HepG2 (cell line): Measurements from ENCODE around the gene C1QTNF5. TPM values are rescaled to one million over a fixed set of nuclear protein-coding genes. Genes with fewer than 3 reads are reported as not detected.
A peak's percentile ranks its signal among the peaks of the same experiment; 100 is the strongest.

ENCODE experiments used
- AHR ChIP-seq: IDR thresholded peaks from 2 replicates; pipeline ENCODE4 v1.6.1; 2018; ENCODE audit warnings: missing genetic modification reagents, missing compliant biosample characterization
- ARNTL ChIP-seq: sonication (generic); formaldehyde crosslinking; IDR thresholded peaks from 2 replicates; pipeline ENCODE4 v1.4.0; 2020; ENCODE audit warnings: mild to moderate bottlenecking, missing genetic modification reagents
- ATF7-NPFF ChIP-seq: sonication (generic); formaldehyde crosslinking; IDR thresholded peaks from 2 replicates; pipeline ENCODE4 v1.8.1; 2023; ENCODE audit warnings: mild to moderate bottlenecking, low read depth, missing genetic modification reagents, moderate library complexity
- CBX1 ChIP-seq: IDR thresholded peaks from one replicate; pipeline ENCODE4 v1.6.1; 2016; ENCODE audit warnings: antibody characterized with exemption, low read depth
- HNRNPL ChIP-seq: fragments of 200-400 bp; formaldehyde crosslinking; IDR thresholded peaks from 2 replicates; pipeline ENCODE4 v1.6.1; 2017; ENCODE audit warnings: mild to moderate bottlenecking, low read depth, low read length
- HOXA5 ChIP-seq: sonication (generic); formaldehyde crosslinking; IDR thresholded peaks from 2 replicates; pipeline ENCODE4 v1.4.0; 2020; ENCODE audit warnings: missing genetic modification reagents
- KLF12 ChIP-seq: sonication (generic); formaldehyde crosslinking; IDR thresholded peaks from 2 replicates; pipeline ENCODE4 v1.4.0; 2020; ENCODE audit warnings: missing genetic modification reagents, borderline replicate concordance
- MXD4 ChIP-seq: IDR thresholded peaks from 2 replicates; pipeline ENCODE4 v1.6.1; 2016; ENCODE audit warnings: mild to moderate bottlenecking, missing biosample characterization, missing genetic modification reagents
- MYC ChIP-seq: sonication (generic); formaldehyde crosslinking; IDR thresholded peaks from 2 replicates; pipeline ENCODE4 v1.9.0; 2021; ENCODE audit warnings: missing genetic modification reagents, borderline replicate concordance
- NFYB ChIP-seq: sonication (generic); formaldehyde crosslinking; IDR thresholded peaks from 2 replicates; pipeline ENCODE4 v1.4.0; 2020; ENCODE audit warnings: missing genetic modification reagents
- PHF8 ChIP-seq: sonication (generic); formaldehyde crosslinking; IDR thresholded peaks from 2 replicates; pipeline ENCODE4 v1.5.0; 2020; ENCODE audit warnings: missing genetic modification reagents
- RARG ChIP-seq: sonication (generic); formaldehyde crosslinking; IDR thresholded peaks from 2 replicates; pipeline ENCODE4 v1.4.0; 2020; ENCODE audit warnings: low read depth, mild to moderate bottlenecking, missing genetic modification reagents
- REXO4 ChIP-seq: sonication (generic); formaldehyde crosslinking; IDR thresholded peaks from 2 replicates; pipeline ENCODE4 v1.8.0; 2022; ENCODE audit warnings: missing genetic modification reagents, mild to moderate bottlenecking, borderline replicate concordance
- SIX4 ChIP-seq: sonication (generic); formaldehyde crosslinking; IDR thresholded peaks from 2 replicates; pipeline ENCODE4 v1.4.0; 2020; ENCODE audit warnings: missing genetic modification reagents
- SP1 ChIP-seq, 2 experiments: fragments of 450-650 bp in 1 of 2; sonication (generic) in 1 of 2; formaldehyde crosslinking in 1 of 2; IDR thresholded peaks; 2 replicates each; pipeline versions ENCODE4 v1.4.0 to v1.6.1; 2016 to 2020; ENCODE audit warnings: missing genetic modification reagents in 1 of 2
- ZNF180 ChIP-seq: sonication (generic); formaldehyde crosslinking; IDR thresholded peaks from 2 replicates; pipeline ENCODE4 v1.4.0; 2020; ENCODE audit warnings: low read depth, missing genetic modification reagents, borderline replicate concordance
- ZNF446 ChIP-seq: sonication (generic); formaldehyde crosslinking; IDR thresholded peaks from 2 replicates; pipeline ENCODE4 v1.5.0; 2020; ENCODE audit warnings: mild to moderate bottlenecking, missing genetic modification reagents
- ZNF451 ChIP-seq: sonication (generic); formaldehyde crosslinking; IDR thresholded peaks from 2 replicates; pipeline ENCODE4 v1.5.0; 2020; ENCODE audit warnings: mild to moderate bottlenecking, missing genetic modification reagents
- ZNF484 ChIP-seq: sonication (generic); formaldehyde crosslinking; IDR thresholded peaks from 2 replicates; pipeline ENCODE4 v1.5.1; 2020; ENCODE audit warnings: mild to moderate bottlenecking, low read depth, missing genetic modification reagents, borderline replicate concordance
- polyA plus RNA-seq, 8 experiments: library from polyadenylated mRNA; depleted of rRNA in 3 of 8; stranded (reverse) in 7 of 8; unstranded in 1 of 8; fragments of >200 nt; fragmentation: Illumina TruSeq in 4 of 8; extraction: Trizol in 4 of 8; gene quantifications; 2 replicates each; pipeline versions ENCODE4 v1.2.1 to v1.2.3, GENCODE V29; 2011 to 2016; ENCODE audit warnings: low read depth in 4 of 8, missing spikeins in 1 of 8, mixed read lengths in 1 of 8; ENCODE audit not compliant: insufficient read depth in 1 of 8
- total RNA-seq, 5 experiments: library from RNA; depleted of rRNA; stranded (reverse); fragments of >200 nt; fragmentation: Illumina TruSeq; extraction: Trizol; gene quantifications; 2 replicates each; pipeline ENCODE4 v1.2.3, GENCODE V29; 2016; ENCODE audit warnings: low read depth in 1 of 5
- TF ChIP-seq, protein P1 (sequence below): sonication (generic); formaldehyde crosslinking; IDR thresholded peaks from 2 replicates; pipeline ENCODE4 v1.9.0; 2021; ENCODE audit warnings: missing genetic modification reagents, borderline replicate concordance
- TF ChIP-seq, protein P2 (sequence below): sonication (generic); formaldehyde crosslinking; IDR thresholded peaks from 2 replicates; pipeline ENCODE4 v1.4.0; 2020; ENCODE audit warnings: mild to moderate bottlenecking, missing genetic modification reagents
- TF ChIP-seq, protein P3 (sequence below): sonication (generic); formaldehyde crosslinking; IDR thresholded peaks from 2 replicates; pipeline ENCODE4 v1.4.0; 2020; ENCODE audit warnings: mild to moderate bottlenecking, missing genetic modification reagents
- TF ChIP-seq, protein P4 (sequence below): sonication (generic); formaldehyde crosslinking; IDR thresholded peaks from 2 replicates; pipeline ENCODE4 v1.5.1; 2020; ENCODE audit warnings: mild to moderate bottlenecking, moderate library complexity, missing genetic modification reagents
- TF ChIP-seq, protein P5 (sequence below): sonication (generic); formaldehyde crosslinking; IDR thresholded peaks from 2 replicates; pipeline ENCODE4 v1.5.0; 2020; ENCODE audit warnings: missing genetic modification reagents

The C1QTNF5 gene
- total and polyA plus RNA-seq, 2 of the 13 experiments (the other 11 are each of a cell fraction or from before 2014, with no cell fraction given): 0.86 to 1.2 TPM

DNA sequence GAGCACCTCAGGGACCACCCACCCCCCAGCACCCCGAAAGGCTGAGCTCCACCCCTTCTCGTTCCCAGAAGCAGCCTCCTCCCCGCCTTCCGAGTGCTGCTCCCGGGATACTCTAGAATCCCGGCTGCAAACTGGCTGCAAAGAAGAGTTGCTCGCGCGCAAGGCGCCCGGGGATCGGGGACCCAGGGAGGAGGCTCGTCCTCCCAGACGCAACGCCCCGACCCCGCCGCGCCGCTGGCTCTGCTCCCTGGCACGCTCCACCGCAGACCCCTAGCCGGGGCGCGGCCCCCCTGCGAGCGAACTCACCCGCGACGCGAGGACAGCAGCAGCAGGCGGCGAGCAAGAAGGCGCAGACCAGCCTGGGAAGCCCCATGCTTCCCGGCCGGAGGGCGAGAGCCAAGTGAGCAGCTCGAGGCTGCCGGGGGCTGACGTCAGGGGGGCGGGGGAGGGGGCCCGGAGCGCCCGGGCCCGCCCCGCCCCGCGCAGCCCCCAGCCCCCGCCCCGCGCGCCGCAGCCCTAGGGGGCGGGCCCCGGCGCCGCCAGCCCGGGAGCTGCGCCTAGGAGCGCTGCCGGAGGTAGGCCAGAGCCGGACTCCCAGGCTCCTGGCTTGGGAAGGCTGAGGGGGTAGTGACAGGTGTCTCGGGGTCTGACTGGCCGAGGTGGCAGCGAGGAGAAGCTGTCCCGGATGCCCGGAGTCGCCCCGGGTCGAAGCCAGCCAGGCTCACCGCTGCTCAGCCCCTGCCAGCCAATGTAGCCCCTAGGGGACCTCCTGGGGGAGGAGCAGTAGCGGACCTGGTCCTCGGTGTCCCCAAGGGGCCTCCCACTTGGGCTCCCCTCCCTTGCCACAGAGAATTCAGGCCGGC lies 23.7 kb downstream of the C1QTNF5 start, which contains the start of gene MCAM (continued):
- TF ChIP-seq, protein P1, sequence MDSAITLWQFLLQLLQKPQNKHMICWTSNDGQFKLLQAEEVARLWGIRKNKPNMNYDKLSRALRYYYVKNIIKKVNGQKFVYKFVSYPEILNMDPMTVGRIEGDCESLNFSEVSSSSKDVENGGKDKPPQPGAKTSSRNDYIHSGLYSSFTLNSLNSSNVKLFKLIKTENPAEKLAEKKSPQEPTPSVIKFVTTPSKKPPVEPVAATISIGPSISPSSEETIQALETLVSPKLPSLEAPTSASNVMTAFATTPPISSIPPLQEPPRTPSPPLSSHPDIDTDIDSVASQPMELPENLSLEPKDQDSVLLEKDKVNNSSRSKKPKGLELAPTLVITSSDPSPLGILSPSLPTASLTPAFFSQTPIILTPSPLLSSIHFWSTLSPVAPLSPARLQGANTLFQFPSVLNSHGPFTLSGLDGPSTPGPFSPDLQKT (CRISPR knock-in tag): no peak
- 0 out of 2 replicates have a peak, but pooled peaks have one; percentile 20 for TF ChIP-seq MXD4 (CRISPR knock-in tag)
- TF ChIP-seq MYC: peak; percentile 32; the same call in 1 of the 2 replicates
- TF ChIP-seq AHR: 0 out of 2 replicates have a peak, but pooled peaks have one; percentile 26
- no peak for TF ChIP-seq CBX1
- no peak for TF ChIP-seq ARNTL
- no peak for TF ChIP-seq SIX4 (CRISPR knock-in tag)
- TF ChIP-seq, protein P2, sequence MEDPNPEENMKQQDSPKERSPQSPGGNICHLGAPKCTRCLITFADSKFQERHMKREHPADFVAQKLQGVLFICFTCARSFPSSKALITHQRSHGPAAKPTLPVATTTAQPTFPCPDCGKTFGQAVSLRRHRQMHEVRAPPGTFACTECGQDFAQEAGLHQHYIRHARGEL (CRISPR knock-in tag): 0 out of 2 replicates have a peak, but pooled peaks have one; percentile 41
- TF ChIP-seq ZNF484 (CRISPR knock-in tag): no peak
- TF ChIP-seq, protein P3, sequence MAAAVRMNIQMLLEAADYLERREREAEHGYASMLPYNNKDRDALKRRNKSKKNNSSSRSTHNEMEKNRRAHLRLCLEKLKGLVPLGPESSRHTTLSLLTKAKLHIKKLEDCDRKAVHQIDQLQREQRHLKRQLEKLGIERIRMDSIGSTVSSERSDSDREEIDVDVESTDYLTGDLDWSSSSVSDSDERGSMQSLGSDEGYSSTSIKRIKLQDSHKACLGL: 0 out of 2 replicates have a peak, but pooled peaks have one; percentile 46
- TF ChIP-seq KLF12: 0 out of 2 replicates have a peak, but pooled peaks have one; percentile 28
- TF ChIP-seq ZNF180 (CRISPR knock-in tag): no peak
- TF ChIP-seq REXO4 (CRISPR knock-in tag): no peak
- TF ChIP-seq ZNF446 (CRISPR knock-in tag): no peak
- no peak for TF ChIP-seq RARG (CRISPR knock-in tag)
- TF ChIP-seq, protein P4, sequence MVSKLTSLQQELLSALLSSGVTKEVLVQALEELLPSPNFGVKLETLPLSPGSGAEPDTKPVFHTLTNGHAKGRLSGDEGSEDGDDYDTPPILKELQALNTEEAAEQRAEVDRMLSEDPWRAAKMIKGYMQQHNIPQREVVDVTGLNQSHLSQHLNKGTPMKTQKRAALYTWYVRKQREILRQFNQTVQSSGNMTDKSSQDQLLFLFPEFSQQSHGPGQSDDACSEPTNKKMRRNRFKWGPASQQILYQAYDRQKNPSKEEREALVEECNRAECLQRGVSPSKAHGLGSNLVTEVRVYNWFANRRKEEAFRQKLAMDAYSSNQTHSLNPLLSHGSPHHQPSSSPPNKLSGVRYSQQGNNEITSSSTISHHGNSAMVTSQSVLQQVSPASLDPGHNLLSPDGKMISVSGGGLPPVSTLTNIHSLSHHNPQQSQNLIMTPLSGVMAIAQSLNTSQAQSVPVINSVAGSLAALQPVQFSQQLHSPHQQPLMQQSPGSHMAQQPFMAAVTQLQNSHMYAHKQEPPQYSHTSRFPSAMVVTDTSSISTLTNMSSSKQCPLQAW (CRISPR knock-in tag): no peak
- TF ChIP-seq ZNF451: 0 out of 2 replicates have a peak, but pooled peaks have one; percentile 10
- TF ChIP-seq NFYB (CRISPR knock-in tag): 0 out of 2 replicates have a peak, but pooled peaks have one; percentile 4
- TF ChIP-seq SP1 (IDR thresholded peaks at IDR 0.05): no peak
- no peak for TF ChIP-seq SP1 (CRISPR knock-in tag; IDR thresholded peaks at IDR 0.05)
- peak; percentile 57 for TF ChIP-seq PHF8 (CRISPR knock-in tag)
- peak; percentile 47; the same call in 1 of the 2 replicates for TF ChIP-seq HOXA5 (CRISPR knock-in tag)
- TF ChIP-seq, protein P5, sequence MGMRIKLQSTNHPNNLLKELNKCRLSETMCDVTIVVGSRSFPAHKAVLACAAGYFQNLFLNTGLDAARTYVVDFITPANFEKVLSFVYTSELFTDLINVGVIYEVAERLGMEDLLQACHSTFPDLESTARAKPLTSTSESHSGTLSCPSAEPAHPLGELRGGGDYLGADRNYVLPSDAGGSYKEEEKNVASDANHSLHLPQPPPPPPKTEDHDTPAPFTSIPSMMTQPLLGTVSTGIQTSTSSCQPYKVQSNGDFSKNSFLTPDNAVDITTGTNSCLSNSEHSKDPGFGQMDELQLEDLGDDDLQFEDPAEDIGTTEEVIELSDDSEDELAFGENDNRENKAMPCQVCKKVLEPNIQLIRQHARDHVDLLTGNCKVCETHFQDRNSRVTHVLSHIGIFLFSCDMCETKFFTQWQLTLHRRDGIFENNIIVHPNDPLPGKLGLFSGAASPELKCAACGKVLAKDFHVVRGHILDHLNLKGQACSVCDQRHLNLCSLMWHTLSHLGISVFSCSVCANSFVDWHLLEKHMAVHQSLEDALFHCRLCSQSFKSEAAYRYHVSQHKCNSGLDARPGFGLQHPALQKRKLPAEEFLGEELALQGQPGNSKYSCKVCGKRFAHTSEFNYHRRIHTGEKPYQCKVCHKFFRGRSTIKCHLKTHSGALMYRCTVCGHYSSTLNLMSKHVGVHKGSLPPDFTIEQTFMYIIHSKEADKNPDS (CRISPR knock-in tag): 0 out of 2 replicates have a peak, but pooled peaks have one; percentile 38
- peak; percentile 59; the same call in 1 of the 2 replicates for TF ChIP-seq HNRNPL
- TF ChIP-seq ATF7-NPFF (CRISPR knock-in tag): peak; percentile 76; the same call in 1 of the 2 replicates
